ENCODE measurements around the gene KRT75. TPM values are rescaled to one million over a fixed set of nuclear protein-coding genes. Genes with fewer than 3 reads are reported as not detected.

The KRT75 gene
- total and polyA plus RNA-seq, 12 donors, result not detected

DNA sequence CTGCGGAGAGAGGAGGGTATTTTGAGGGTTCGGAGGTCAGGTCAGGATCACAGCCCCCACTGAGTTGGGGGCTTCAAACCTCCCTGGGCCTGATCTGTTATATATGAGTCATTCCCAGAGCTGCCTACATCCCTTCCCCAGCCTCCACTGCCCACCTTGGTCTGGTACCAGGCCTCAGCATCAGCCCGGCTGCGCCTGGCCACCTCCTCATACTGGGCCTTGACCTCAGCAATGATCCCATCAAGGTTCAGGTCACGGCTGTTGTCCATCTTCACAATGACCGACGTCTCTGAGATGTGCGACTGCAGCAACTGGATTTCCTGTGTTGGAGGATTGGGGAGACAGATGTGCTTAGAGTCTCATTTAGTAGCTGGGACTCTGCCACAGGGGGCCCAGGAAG is 53.0 kb downstream of the KRT75 start:
- Histone ChIP-seq H3K27ac (no peak overlapping the region), H3K4me1 (replicated peaks in 1 of 2) (no peaks in the 10 kb centered on the region), H3K4me3 (no peak overlapping the region), H3K9me3 (replicated peaks in 1 of 3) (no peaks in the 10 kb centered on the region), H3K27me3 (no peaks in the 10 kb centered on the region), H3K36me3 (replicated peaks in 1 of 2) (no peaks in the 10 kb centered on the region)
- no peak for TF ChIP-seq POLR2A (IDR thresholded peaks at IDR 0.05)
- TF ChIP-seq, protein P1, sequence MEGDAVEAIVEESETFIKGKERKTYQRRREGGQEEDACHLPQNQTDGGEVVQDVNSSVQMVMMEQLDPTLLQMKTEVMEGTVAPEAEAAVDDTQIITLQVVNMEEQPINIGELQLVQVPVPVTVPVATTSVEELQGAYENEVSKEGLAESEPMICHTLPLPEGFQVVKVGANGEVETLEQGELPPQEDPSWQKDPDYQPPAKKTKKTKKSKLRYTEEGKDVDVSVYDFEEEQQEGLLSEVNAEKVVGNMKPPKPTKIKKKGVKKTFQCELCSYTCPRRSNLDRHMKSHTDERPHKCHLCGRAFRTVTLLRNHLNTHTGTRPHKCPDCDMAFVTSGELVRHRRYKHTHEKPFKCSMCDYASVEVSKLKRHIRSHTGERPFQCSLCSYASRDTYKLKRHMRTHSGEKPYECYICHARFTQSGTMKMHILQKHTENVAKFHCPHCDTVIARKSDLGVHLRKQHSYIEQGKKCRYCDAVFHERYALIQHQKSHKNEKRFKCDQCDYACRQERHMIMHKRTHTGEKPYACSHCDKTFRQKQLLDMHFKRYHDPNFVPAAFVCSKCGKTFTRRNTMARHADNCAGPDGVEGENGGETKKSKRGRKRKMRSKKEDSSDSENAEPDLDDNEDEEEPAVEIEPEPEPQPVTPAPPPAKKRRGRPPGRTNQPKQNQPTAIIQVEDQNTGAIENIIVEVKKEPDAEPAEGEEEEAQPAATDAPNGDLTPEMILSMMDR (IDR thresholded peaks at IDR 0.05), result no peak
- WGBS, 4 donors, result 79 to 89% (median 87%) methylated on average over 3 to 8 of the region's 8 CpGs
- intact Hi-C loops (cut with DNase I), result no loop called here
- DNase-seq, result no peak

DNA sequence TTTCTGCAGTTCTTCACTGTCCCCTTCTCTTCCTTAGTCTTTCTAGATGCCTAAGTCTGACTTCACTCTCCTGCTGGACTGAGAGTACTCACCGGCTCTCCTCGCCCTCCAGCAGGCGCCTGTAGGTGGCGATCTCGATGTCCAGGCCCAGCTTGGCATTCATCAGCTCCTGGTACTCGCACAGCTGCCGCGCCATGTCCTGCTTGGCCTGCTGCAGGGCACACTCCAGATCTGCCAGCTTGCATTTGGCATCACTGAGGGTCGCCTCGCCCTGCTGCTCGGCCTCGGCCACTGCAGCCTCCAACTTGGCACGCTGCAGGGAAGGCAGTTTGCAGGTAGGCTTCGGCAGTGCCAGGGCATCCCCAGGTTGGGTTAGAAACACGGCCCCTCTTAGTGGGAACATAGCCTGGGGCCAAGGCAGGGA is 53.9 kb downstream of the KRT75 start:
- no peaks in the 10 kb centered on the region for H3K4me1 ChIP-seq (replicated peaks in 1 of 2)
- H3K4me3 ChIP-seq, result no peak overlapping the region
- WGBS, 4 donors, result 48 to 71% (median 63%) methylated on average over 9 to 15 of the region's 15 CpGs
- no peaks in the 10 kb centered on the region for H3K27me3 ChIP-seq
- H3K9me3 ChIP-seq (replicated peaks in 1 of 3), result no peaks in the 10 kb centered on the region
- intact Hi-C loops (cut with DNase I), result no loop called here
- H3K27ac ChIP-seq, result no peak overlapping the region
- no peak for TF ChIP-seq POLR2A (IDR thresholded peaks at IDR 0.05)
- TF ChIP-seq, protein P1 (IDR thresholded peaks at IDR 0.05), result peak in 4 of 6 experiments; percentile 13 to 36 (median 36)
- peak in 5 of 7 donors; percentile 28 to 62 (median 41) for DNase-seq
- no peaks in the 10 kb centered on the region for H3K36me3 ChIP-seq (replicated peaks in 1 of 2)

DNA sequence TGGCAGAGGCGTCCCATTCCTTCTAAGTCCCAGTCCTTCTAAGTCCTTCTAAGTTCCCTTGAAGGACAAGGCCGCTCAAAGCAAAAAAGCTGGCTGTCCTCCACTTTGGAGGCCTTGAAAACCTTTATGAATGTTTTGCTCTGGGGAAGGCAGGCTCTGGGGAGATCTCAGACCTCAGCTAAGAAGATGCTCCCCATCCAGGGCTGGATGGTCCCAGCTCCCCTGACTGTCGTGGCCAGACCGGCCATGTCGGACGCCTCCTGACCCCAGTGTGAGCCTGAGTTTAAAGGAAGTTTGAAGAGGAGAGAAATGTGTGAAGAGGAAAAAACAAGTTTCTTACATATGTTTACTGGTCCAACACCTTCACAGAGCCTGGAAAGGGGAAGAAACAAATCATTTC is 54.6 kb downstream of the KRT75 start:
- Histone ChIP-seq H3K27me3 (no peaks in the 10 kb centered on the region), H3K9me3 (replicated peaks in 1 of 3) (no peaks in the 10 kb centered on the region), H3K4me3 (no peak overlapping the region), H3K27ac (no peak overlapping the region), H3K36me3 (replicated peaks in 1 of 2) (no peaks in the 10 kb centered on the region), H3K4me1 (replicated peaks in 1 of 2) (no peaks in the 10 kb centered on the region)
- intact Hi-C loops (cut with DNase I), result loop anchor here (10.0 kb wide), 2 partner anchors 205 to 595 kb away; no protein-coding TSS in a partner anchor
- DNase-seq, result no peak
- TF ChIP-seq, protein P1 (IDR thresholded peaks at IDR 0.05), result no peak
- TF ChIP-seq POLR2A (IDR thresholded peaks at IDR 0.05), result no peak
- 70 to 82% (median 73%) methylated on average over 5 to 6 of the region's 6 CpGs for WGBS, 4 donors

DNA sequence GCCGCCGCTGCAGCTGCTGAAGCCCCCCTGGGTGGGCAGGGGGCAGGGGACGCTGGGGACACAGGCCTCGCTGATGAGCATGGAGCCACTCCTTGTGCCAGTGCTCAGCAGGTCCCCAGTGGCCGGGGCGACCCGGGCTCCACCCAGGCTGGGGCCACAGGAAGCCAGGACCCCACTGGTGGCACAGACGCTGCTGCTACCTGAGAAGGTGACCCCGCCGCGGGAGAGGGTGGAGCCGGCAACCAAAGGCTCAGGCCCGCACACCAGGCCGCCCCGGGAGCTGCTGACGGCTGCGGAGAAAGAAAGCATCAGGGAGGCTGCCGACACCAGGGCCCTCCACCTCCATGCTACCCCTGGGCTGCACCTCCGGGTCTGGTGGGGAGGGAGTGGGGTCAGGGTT is 56.1 kb downstream of the KRT75 start:
- TF ChIP-seq, protein P1 (IDR thresholded peaks at IDR 0.05), result no peak
- TF ChIP-seq POLR2A (IDR thresholded peaks at IDR 0.05), result no peak
- Histone ChIP-seq H3K4me3 (no peak overlapping the region), H3K27ac (no peak overlapping the region), H3K27me3 (no peaks in the 10 kb centered on the region), H3K36me3 (replicated peaks in 1 of 2) (no peaks in the 10 kb centered on the region), H3K4me1 (replicated peaks in 1 of 2) (no peaks in the 10 kb centered on the region), H3K9me3 (replicated peaks in 1 of 3) (no peaks in the 10 kb centered on the region)
- WGBS, 4 donors, result 81 to 88% (median 83%) methylated on average over 18 to 19 of the region's 19 CpGs; no CpG with 5 or more reads in 1 of the 4 donors
- DNase-seq, result no peak
- intact Hi-C loops (cut with DNase I), result loop anchor here (10.0 kb wide), 2 partner anchors 207 to 597 kb away; no protein-coding TSS in a partner anchor

Measured in adrenal gland (tissue), 12 donors.